Astrocyte of the cerebellum (primary cell): ENCODE measurements around the gene LTBR.
A peak's percentile ranks its signal among the peaks of the same experiment; 100 is the strongest.

Source experiments
- DNase-seq: peaks from one replicate; pipeline ENCODE4 v3.0.0-alpha.2; 2011; ENCODE audit warnings: low read depth
- H3K4me3 ChIP-seq: 2 replicates; pipeline ENCODE4 v1.5.1; 2011; ENCODE audit warnings: mild to moderate bottlenecking, low read depth, low read length, moderate library complexity
- CTCF ChIP-seq: IDR thresholded peaks from 2 replicates; pipeline ENCODE4 v1.5.1; 2012; ENCODE audit warnings: low read length, low read depth, moderate library complexity, mild to moderate bottlenecking; ENCODE audit errors: missing control alignments
- in situ Hi-C: cut with HindIII; loops from 2 replicates; pipeline ENCODE4 v1.10.0; 2017; ENCODE audit warnings: low sequenced_read_pairs

The LTBR gene

GRCh38 chr12:6416596-6416995 lies 32.6 kb downstream of the LTBR start:
- no peak for TF ChIP-seq CTCF
- in situ Hi-C loops = no loop called here
- H3K4me3 ChIP-seq = no peak overlapping the region
- no peak for DNase-seq

- in situ Hi-C loops = no loop called here
- no peak for DNase-seq
- TF ChIP-seq CTCF = no peak
- no peak overlapping the region for H3K4me3 ChIP-seq
Measured at GRCh38 chr12:6418796-6419195, 34.8 kb downstream of the LTBR start.

GRCh38 chr12:6420364-6420763 lies 36.4 kb downstream of the LTBR start:
- H3K4me3 ChIP-seq = no peak overlapping the region
- no peak for DNase-seq
- TF ChIP-seq CTCF = no peak
- in situ Hi-C loops = no loop called here

GRCh38 chr12:6423267-6424007 lies 39.5 kb downstream of the LTBR start:
- TF ChIP-seq CTCF = peak; percentile 78
- peak; percentile 87 for DNase-seq
- in situ Hi-C loops = no loop called here
- no peak overlapping the region for H3K4me3 ChIP-seq

- no peak for DNase-seq
- H3K4me3 ChIP-seq = no peak overlapping the region
- no peak for TF ChIP-seq CTCF
- in situ Hi-C loops = no loop called here
Measured at GRCh38 chr12:6424008-6424347, 40.0 kb downstream of the LTBR start.

GRCh38 chr12:6424866-6425265 lies 40.9 kb downstream of the LTBR start:
- H3K4me3 ChIP-seq = no peak overlapping the region
- in situ Hi-C loops = no loop called here
- no peak for TF ChIP-seq CTCF
- DNase-seq = no peak
